ENCODE results near the gene SLC47A2.

SLC47A2 gene

GRCh38 chr17:19647697-19648474 is 68.5 kb downstream of the SLC47A2 start:
- peak; percentile 6 to 9 for DNase-seq (ENCODE audit: extremely low read depth in 1 of 2, low read depth in 1 of 2)

DNA sequence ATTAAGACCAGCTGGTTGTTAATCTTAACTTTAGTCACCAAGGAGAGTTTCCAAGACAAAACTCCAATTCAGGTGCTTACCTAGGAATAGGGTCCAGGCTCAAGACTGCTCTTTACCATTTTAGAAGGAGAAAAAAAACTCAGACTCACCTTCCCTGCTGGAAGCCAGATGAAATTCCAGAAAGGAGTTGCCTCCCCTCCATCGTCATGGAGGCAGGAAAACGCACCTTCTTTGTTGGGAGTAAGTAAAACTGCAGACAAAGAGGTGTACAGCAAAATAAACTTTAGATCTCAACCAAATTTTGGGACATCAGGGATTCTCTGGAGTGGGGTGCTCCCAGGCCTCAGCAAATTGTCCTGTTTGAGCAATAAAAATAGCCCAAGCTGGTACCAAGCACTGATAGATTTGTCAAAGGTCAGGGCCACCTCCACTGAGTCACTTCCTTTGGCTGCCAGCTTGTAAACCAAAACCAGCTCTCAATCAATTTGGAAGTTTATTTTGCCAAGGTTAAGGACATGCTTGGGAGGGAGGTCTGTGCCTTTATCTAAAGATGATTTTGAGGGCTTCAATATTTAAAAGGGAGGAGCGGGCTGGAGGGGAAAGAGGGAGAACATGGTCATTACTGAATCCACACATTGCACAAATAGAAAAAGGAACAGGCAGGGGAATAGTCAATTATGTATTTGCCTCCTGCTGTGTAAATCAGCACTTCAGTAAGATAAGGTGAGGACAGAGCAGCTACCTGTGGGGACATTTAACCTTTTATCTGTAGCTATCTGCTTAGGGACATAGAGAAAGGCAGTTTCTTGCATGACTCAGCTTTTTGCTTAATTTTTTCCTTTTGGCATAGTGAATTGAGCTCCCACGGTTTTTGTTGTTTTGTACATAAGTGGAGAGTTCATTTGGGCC is 69.3 kb downstream of the SLC47A2 start:
- no peak for DNase-seq (ENCODE audit: extremely low read depth in 1 of 2, low read depth in 1 of 2)

GRCh38 chr17:19645734-19646201 is 70.6 kb downstream of the SLC47A2 start:
- peak; percentile 15 to 21 for DNase-seq (ENCODE audit: extremely low read depth in 1 of 2, low read depth in 1 of 2)

DNA sequence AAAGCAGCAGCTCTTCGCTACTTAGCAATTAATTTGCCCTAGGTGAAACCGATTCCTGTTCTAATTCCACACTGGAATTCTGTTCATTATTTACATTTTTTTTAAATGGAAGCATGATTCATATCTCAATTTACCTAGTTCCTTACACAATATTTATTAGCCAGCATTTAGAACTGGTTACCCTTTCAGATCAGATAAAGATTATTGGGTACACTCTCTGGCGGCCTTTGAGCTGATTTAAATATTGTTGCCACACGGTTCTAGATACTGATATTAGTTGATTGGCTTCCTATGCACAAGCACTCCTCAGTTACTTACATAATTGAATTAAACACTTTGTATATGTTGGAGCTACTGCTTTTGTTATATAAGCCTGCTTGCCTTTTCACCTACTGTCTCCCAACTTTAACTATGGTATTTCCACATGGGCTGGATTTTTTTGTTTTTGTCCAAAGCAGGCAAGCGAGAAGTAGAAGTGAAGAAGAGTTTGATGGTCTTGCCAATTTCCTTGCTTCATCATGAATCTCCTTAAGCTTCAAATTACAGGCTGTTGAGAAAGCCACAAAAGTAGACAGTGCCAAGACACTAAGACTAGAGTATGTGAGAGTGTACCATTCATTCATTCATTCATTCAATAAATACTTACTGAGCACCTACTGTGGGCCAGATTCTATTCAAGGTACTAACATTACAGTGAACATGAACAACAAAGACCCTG is 71.7 kb downstream of the SLC47A2 start:
- no peak for DNase-seq (ENCODE audit: extremely low read depth in 1 of 2, low read depth in 1 of 2)

GRCh38 chr17:19642373-19642893 is 74.0 kb downstream of the SLC47A2 start:
- DNase-seq (ENCODE audit: extremely low read depth in 1 of 2, low read depth in 1 of 2) = no peak

DNA sequence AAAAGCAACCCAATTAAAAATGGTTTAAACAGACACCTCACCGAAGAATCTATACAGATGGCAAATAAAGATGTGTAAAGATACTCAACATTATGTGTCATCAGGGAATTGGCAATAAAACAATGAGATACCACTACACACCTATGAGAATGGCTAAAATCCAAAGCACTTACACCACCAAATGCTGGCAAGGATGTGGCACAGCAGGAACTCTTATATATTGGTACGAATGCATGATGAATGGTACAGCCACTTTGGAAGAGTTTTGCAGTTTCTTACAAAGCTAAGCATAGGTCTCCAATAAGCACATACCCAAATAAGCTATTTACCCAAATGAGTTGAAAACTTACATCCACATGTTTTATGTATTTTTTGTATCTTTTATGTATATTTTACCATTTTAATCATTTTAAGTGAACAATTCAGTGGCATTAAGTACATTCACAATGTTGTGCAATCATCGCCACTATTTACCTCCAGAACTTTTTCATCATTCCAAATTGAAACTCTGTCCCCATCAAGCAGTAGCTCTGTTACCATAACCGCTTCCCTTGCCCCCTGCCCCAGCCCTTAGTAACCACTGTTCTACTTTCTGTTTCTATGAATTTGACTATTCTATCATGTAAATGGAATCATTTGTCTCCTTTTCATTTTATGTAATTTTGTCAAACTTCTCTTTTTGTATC is 74.6 kb downstream of the SLC47A2 start:
- DNase-seq (ENCODE audit: extremely low read depth in 1 of 2, low read depth in 1 of 2) = no peak

DNA sequence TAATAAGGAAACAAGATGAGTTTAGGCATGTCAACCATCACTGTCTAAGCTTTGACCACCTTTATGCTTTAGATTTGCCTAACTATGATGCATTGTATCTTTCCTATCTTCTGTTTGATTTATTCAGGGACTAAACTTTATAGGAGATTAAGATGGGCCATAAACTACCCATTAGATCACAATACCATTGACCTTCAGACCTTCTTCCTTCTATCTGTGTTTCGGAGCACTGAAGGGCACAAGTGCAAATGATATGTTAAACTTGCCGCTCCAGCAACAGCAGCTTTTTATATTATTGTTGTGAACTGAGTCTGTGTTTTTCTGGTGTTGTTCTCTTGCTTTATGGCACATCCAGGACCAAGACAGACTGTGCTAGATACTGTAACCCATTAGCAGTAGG is 84.5 kb downstream of the SLC47A2 start:
- DNase-seq (ENCODE audit: extremely low read depth in 1 of 2, low read depth in 1 of 2) = no peak

DNA sequence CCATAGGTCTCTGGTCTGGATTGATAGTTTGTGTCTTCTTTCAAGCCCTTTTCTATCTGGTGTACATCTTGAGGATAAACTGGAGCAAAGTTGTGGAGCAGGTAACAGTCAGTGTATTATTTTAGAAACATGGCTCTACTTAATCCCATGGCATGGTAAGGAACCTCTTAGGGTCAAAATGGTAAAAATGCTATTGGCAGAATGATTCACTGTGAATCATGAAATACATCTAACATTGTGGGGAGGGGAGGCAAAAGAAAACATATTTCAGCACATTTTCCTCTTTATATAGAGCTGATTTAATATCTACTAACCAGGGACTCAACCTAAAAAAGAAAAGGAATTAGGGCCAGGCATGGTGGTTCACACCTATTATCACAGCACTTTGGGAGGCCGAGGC is 85.7 kb downstream of the SLC47A2 start:
- DNase-seq (ENCODE audit: extremely low read depth in 1 of 2, low read depth in 1 of 2) = no peak

DNA sequence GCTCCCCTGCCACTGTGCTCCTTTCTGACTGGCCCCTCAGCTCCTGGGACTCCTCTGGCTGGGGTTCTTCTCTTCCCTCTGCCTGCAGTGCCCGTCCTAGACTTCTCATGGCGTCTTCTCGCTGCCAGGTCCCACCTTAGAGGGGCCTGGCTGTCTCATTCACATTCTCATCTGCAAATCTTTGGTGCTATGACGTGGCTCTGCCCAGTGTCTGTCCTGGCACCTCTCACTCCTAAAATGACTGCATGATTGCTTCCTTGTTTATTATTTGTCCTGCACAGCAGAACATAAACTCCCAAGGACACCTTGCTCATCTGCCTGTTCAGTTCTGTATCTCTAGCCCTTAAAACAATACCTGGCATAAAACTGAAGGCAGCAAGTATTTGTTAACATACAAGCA is 86.3 kb downstream of the SLC47A2 start:
- no peak for DNase-seq (ENCODE audit: extremely low read depth in 1 of 2, low read depth in 1 of 2)

- DNase-seq (ENCODE audit: extremely low read depth in 1 of 2, low read depth in 1 of 2) = no peak
These were observed 86.9 kb downstream of the SLC47A2 start for GRCh38 chr17:19629449-19629848.

Data from stimulated activated CD8-positive, alpha-beta memory T cell treated with anti-CD3 and anti-CD28 coated beads, Interleukin-7, amount 100 ng/mL, for 48 hours (primary cell).